Occipital lobe (tissue), 2 donors: Measurements from ENCODE around the gene CHORDC1. TPM values are rescaled to one million over a fixed set of nuclear protein-coding genes. Genes with fewer than 3 reads are reported as not detected.
"Not testable (repeated sequence)": the region's sequence is repeated elsewhere in the genome, so short reads cannot be mapped to it uniquely, and the experiment has no call there.

Experiments
- DNase-seq: peaks from one replicate; lab custom pipeline; 2025; lab: John Stamatoyannopoulos, UW
- total RNA-seq: library from RNA; depleted of rRNA; stranded (reverse); fragments of >200 nt; gene quantifications from one replicate; pipeline ENCODE4 v1.2.3, GENCODE V29; 2014

Gene CHORDC1
- total RNA-seq, result 68.9 TPM

- peak; percentile 88 for DNase-seq
Observed at GRCh38 chr11:90222459-90223247, at the start of gene CHORDC1. Gene CHORDC1 (minus strand): TSS chr11:90223049. CDS start chr11:90222954, 95 bp downstream.

GRCh38 chr11:90257158-90257525 is 34.3 kb upstream of the CHORDC1 start:
- DNase-seq, result no peak

- DNase-seq, result no peak
Observed at GRCh38 chr11:90256404-90257157, 33.7 kb upstream of the CHORDC1 start.

- no peak for DNase-seq
Observed at GRCh38 chr11:90254065-90254464, 31.2 kb upstream of the CHORDC1 start.

GRCh38 chr11:90252053-90252452 is 29.2 kb upstream of the CHORDC1 start:
- no peak for DNase-seq

- DNase-seq, result no peak
Observed at GRCh38 chr11:90251599-90251998, 28.8 kb upstream of the CHORDC1 start.

GRCh38 chr11:90250970-90251369 is 28.1 kb upstream of the CHORDC1 start:
- DNase-seq, result no peak

GRCh38 chr11:90246468-90246867 is 23.6 kb upstream of the CHORDC1 start:
- DNase-seq, result no peak

- DNase-seq, result no peak
Observed at GRCh38 chr11:90243534-90243933, 20.7 kb upstream of the CHORDC1 start.

- no peak for DNase-seq
Observed at GRCh38 chr11:90242894-90243416, 20.1 kb upstream of the CHORDC1 start.

- no peak for DNase-seq
Observed at GRCh38 chr11:90241414-90241813, 18.6 kb upstream of the CHORDC1 start.

GRCh38 chr11:90239967-90240636 is 17.3 kb upstream of the CHORDC1 start:
- not testable (repeated sequence) for DNase-seq

- DNase-seq, result no peak
Observed at GRCh38 chr11:90237004-90237403, 14.2 kb upstream of the CHORDC1 start.

GRCh38 chr11:90235526-90235925 is 12.7 kb upstream of the CHORDC1 start:
- no peak for DNase-seq

GRCh38 chr11:90234977-90235376 is 12.1 kb upstream of the CHORDC1 start:
- no peak for DNase-seq

- DNase-seq, result no peak
Observed at GRCh38 chr11:90229791-90230190, 6.9 kb upstream of the CHORDC1 start.

- no peak for DNase-seq
Observed at GRCh38 chr11:90228056-90228455, 5.2 kb upstream of the CHORDC1 start.

GRCh38 chr11:90223248-90223585 is 368 bp upstream of the CHORDC1 start:
- DNase-seq, result no peak

- DNase-seq, result no peak
Observed at GRCh38 chr11:90221803-90222458, 918 bp downstream of the CHORDC1 start.

- no peak for DNase-seq
Observed at GRCh38 chr11:90220391-90220790, 2.5 kb downstream of the CHORDC1 start.

- DNase-seq, result no peak
Observed at GRCh38 chr11:90219438-90219837, 3.4 kb downstream of the CHORDC1 start.

GRCh38 chr11:90218606-90219005 is 4.2 kb downstream of the CHORDC1 start:
- DNase-seq, result no peak
